GM12873 (cell line): ENCODE data around the gene WHAMM.

Experiments
- CTCF ChIP-seq: IDR thresholded peaks from 2 replicates; pipeline ENCODE4 v1.5.1; 2012; ENCODE audit warnings: low read depth, mild to moderate bottlenecking, moderate library complexity, low read length, control low read depth; ENCODE audit not compliant: insufficient read depth; ENCODE audit errors: missing control alignments

Gene WHAMM

GRCh38 chr15:82854554-82854953 is 45.1 kb downstream of the WHAMM start:
- TF ChIP-seq CTCF: no peak

GRCh38 chr15:82855286-82856100 is 46.1 kb downstream of the WHAMM start:
- TF ChIP-seq CTCF: no peak

GRCh38 chr15:82856397-82857170 is 47.2 kb downstream of the WHAMM start:
- TF ChIP-seq CTCF: no peak

- no peak for TF ChIP-seq CTCF
Observed at GRCh38 chr15:82858932-82859331, 49.5 kb downstream of the WHAMM start.

GRCh38 chr15:82862886-82863285 is 53.5 kb downstream of the WHAMM start:
- TF ChIP-seq CTCF: no peak

GRCh38 chr15:82864967-82865366 is 55.5 kb downstream of the WHAMM start:
- TF ChIP-seq CTCF: no peak

GRCh38 chr15:82870727-82871320 is 61.4 kb downstream of the WHAMM start:
- no peak for TF ChIP-seq CTCF
